ENCODE measurements around the gene TOP3A.
"Not testable (repeated sequence)": the region's sequence is repeated elsewhere in the genome, so short reads cannot be mapped to it uniquely, and the experiment has no call there.

The TOP3A gene

DNA sequence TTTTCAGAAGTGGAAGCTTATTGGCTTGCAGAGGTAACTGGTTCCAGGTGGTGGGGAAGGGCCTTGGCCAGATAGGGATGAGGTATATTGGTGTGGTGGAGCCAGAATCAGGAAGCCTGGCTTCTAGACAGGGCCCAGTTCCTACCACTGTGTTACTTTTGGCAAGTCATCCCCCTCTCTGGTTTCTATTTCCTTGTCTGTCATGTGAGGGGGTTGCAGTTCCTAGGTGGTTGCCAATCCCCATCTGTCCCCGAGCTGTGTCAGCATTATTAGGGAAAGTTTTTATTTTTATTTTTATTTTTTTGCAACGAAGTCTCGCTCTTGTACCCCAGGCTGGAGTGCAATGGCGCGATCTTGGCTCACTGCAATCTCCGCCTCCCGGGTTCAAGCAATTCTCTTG, 3.3 kb upstream of the TOP3A start:
- peaks cover 83% of the 10 kb centered on the region for H3K4me1 Mint-ChIP-seq (ENCODE audit: low read depth)
- H3K27ac Mint-ChIP-seq = peak overlapping the region; percentile 100
- intact Hi-C loops (cut with micrococcal nuclease) = no loop called here
- H3K4me3 Mint-ChIP-seq = peak overlapping the region; percentile 64
- H3K27me3 Mint-ChIP-seq = no peaks in the 10 kb centered on the region
- H3K36me3 Mint-ChIP-seq (ENCODE audit: low read depth) = peaks cover 96% of the 10 kb centered on the region
- H3K9me3 Mint-ChIP-seq = peaks cover 6% of the 10 kb centered on the region

DNA sequence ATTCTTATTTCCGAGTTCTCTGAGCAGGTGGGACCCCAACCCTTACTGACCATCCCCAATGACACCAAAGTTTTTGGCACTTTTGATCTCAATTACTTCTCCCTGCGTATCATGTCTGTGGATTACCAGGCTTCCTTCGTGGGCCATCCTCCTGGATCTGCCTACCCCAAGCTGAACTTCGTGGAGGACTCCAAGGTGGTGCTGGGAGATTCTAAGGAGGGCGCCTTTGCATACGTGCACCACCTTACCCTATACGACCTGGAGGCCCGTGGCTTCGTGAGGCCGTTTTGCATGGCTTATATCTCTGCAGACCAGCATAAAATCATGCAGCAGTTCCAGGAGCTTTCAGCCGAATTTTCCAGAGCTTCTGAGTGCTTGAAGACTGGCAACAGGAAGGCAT, 1.2 kb upstream of the TOP3A start:
- no peaks in the 10 kb centered on the region for H3K27me3 Mint-ChIP-seq
- peaks cover 96% of the 10 kb centered on the region for H3K36me3 Mint-ChIP-seq (ENCODE audit: low read depth)
- peaks cover 6% of the 10 kb centered on the region for H3K9me3 Mint-ChIP-seq
- H3K27ac Mint-ChIP-seq = peak overlapping the region; percentile 100
- peak overlapping the region; percentile 89 for H3K4me3 Mint-ChIP-seq
- intact Hi-C loops (cut with micrococcal nuclease) = loop anchor here (1.0 kb wide), 3 partner anchors 9 to 58 kb away; partner anchors contain the start of genes FLII and SHMT1
- H3K4me1 Mint-ChIP-seq (ENCODE audit: low read depth) = peaks cover 82% of the 10 kb centered on the region

DNA sequence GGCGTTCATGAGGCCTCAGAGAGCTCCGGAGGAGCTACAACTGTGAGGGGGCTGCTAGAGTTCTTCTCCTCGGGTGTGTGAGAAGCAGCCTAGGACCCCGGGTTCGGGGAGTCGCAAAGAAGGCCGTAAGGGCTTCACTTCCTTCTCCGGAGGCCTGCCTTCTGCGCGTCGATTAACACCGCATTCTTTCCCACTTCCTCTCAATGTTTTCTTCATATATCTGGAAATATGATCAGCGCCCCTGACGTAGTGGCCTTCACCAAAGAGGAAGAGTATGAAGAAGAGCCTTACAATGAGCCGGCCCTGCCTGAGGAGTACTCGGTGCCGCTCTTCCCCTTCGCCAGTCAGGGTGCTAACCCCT, 748 bp upstream of the TOP3A start:
- H3K27ac Mint-ChIP-seq = peak overlapping the region; percentile 100
- H3K4me1 Mint-ChIP-seq (ENCODE audit: low read depth) = peaks cover 82% of the 10 kb centered on the region
- H3K36me3 Mint-ChIP-seq (ENCODE audit: low read depth) = peaks cover 96% of the 10 kb centered on the region
- peak overlapping the region; percentile 89 for H3K4me3 Mint-ChIP-seq
- intact Hi-C loops (cut with micrococcal nuclease) = loop anchor here (1.0 kb wide), 3 partner anchors 10 to 57 kb away; partner anchors contain the start of genes FLII and SHMT1
- peaks cover 6% of the 10 kb centered on the region for H3K9me3 Mint-ChIP-seq
- no peaks in the 10 kb centered on the region for H3K27me3 Mint-ChIP-seq

DNA sequence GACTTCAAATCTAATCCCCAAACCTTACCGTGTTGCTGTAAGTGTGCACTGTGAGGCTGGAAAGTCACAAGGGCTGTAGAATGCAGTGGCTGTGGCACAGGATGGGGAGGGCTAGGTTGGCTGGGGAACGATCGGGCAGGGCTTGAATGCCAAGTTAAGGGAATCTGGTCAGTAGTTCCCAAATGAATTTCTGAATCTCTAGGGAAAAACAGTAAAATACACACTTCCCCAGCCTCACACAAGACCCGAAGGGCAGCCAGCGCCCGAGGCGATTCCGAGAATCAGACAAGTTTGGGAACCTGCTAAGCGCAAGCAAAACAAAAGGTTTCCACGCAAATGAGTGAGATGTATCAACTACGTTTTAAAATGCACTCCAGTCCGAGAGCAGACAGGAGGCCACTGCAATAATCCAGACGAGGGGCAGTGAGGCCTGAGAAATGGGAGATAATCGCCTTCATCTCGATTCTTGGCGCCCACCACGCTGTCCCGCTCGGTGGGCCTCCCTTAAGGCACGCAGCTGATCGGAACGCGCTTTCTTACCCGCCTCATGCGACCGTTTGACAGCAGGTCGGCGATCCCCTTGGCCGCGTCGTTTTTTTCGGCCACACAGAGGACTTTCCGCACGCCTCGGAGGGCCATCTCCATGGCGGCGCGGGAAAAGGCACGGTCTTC, 599 bp downstream of the TOP3A start:
- H3K27me3 Mint-ChIP-seq = no peaks in the 10 kb centered on the region
- peak overlapping the region; percentile 89 for H3K4me3 Mint-ChIP-seq
- intact Hi-C loops (cut with micrococcal nuclease) = no loop called here

DNA sequence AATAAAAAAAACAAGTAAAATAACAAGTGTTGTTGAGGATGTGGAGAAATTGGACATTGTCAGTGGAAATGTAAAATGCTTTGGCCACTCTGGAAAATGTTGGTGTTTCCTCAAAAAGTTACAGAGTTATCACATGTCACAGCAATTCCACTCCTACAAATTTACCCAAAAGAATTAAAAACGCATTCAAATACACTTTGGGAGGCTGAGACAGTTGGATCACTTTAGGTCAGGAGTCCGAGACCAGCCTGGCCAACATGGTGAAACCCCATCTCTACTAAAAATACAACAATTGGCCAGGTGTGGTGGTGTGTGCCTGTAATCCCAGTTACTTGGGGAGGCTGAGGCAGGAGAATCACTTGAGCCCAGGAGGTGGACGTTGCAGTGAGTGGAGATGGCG, 5.6 kb downstream of the TOP3A start:
- H3K4me1 Mint-ChIP-seq (ENCODE audit: low read depth) = peaks cover 37% of the 10 kb centered on the region
- intact Hi-C loops (cut with micrococcal nuclease) = no loop called here
- no peak overlapping the region for H3K4me3 Mint-ChIP-seq
- H3K27me3 Mint-ChIP-seq = no peaks in the 10 kb centered on the region
- no peaks in the 10 kb centered on the region for H3K9me3 Mint-ChIP-seq
- peaks cover 87% of the 10 kb centered on the region for H3K36me3 Mint-ChIP-seq (ENCODE audit: low read depth)
- no peak overlapping the region for H3K27ac Mint-ChIP-seq

More for the DNA sequence above, 599 bp downstream of the TOP3A start:
- Mint-ChIP-seq H3K9me3 (peaks cover 6% of the 10 kb centered on the region), H3K27ac (peak overlapping the region; percentile 100), H3K36me3 (ENCODE audit: low read depth) (peaks cover 90% of the 10 kb centered on the region), H3K4me1 (ENCODE audit: low read depth) (peaks cover 73% of the 10 kb centered on the region)

DNA sequence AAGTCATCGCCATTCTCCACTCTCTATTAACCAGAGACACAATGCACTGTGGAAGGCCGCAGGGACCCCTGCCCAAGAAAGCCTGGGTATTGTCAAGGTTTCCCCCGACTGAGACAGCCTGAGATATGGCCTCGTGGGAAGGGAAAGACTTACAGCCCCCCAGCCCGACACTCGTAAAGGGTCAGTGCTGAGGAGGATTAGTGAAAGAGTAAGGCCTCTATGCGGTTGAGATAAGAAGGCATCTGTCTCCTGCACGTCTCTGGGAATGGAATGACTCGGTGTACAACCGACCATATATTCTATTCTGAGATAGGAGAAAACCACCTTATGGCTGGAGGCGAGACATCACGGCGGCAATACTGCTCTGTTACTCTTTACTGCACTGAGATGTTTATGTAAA, 11.6 kb downstream of the TOP3A start:
- H3K27ac Mint-ChIP-seq; H3K9me3 Mint-ChIP-seq; intact Hi-C loops (cut with micrococcal nuclease); H3K27me3 Mint-ChIP-seq; H3K4me3 Mint-ChIP-seq: not testable (repeated sequence)
- Mint-ChIP-seq H3K4me1 (ENCODE audit: low read depth) (peaks cover 38% of the 10 kb centered on the region), H3K36me3 (ENCODE audit: low read depth) (peaks cover 95% of the 10 kb centered on the region)

DNA sequence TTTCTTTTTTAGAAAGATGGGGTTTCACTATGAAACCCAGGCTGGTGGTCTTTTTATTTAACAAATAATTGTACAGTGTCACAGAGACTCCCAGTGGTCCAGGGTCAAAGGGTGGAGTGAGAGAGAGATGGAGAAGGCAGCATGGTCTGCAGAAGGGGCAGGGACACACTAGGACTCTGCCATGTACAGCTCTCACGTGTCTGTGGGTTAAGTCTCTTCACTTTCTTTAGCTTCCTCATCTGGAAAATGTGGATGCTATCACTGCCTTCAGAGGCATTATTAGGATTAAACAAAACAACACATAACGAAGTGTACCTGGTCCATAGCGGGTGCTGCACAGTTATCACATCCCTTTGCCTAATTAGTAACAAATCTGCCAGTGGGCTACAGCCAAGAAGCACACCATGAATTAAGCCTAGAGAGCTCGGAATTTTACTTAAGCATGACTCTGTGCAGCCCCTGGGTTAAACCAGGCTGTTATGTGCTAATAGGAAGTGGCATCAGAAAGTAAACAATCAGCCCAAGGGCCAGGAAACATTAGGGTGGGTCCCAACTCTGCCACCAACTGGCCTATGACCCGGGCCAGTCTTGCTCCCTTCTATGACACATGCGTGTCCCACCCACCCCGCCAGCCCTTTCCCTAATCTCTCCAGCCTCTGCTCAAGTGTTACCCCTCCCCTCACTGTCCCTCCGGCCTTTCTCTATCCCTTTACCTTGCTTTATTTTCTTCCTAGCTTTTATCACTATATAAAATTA, 13.9 kb downstream of the TOP3A start:
- H3K9me3 Mint-ChIP-seq = no peaks in the 10 kb centered on the region
- H3K4me1 Mint-ChIP-seq (ENCODE audit: low read depth) = peaks cover 49% of the 10 kb centered on the region
- intact Hi-C loops (cut with micrococcal nuclease) = no loop called here
- H3K4me3 Mint-ChIP-seq = peak overlapping the region; percentile 7
- H3K36me3 Mint-ChIP-seq (ENCODE audit: low read depth) = peaks cover 80% of the 10 kb centered on the region
- no peaks in the 10 kb centered on the region for H3K27me3 Mint-ChIP-seq
- H3K27ac Mint-ChIP-seq = peak overlapping the region; percentile 83

DNA sequence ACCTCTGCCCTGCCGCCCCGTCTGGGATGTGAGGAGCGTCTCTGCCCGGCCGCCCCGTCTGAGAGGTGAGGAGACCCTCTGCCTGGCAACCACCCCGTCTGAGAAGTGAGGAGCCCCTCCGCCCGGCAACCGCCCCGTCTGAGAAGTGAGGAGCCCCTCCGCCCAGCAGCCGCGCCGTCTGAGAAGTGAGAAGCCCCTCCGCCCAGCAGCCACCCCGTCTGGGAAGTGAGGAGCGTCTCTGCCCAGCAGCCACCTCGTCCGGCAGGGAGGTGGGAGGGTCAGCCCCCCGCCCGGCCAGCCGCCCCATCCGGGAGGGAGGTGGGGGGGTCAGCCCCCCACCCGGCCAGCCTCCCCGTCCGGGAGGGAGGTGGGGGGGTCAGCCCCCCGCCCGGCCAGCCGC, 16.7 kb downstream of the TOP3A start:
- Mint-ChIP-seq H3K4me1 (ENCODE audit: low read depth) (peaks cover 41% of the 10 kb centered on the region), H3K36me3 (ENCODE audit: low read depth) (peaks cover 79% of the 10 kb centered on the region)
- H3K27ac Mint-ChIP-seq; H3K27me3 Mint-ChIP-seq; intact Hi-C loops (cut with micrococcal nuclease); H3K4me3 Mint-ChIP-seq; H3K9me3 Mint-ChIP-seq: not testable (repeated sequence)

DNA sequence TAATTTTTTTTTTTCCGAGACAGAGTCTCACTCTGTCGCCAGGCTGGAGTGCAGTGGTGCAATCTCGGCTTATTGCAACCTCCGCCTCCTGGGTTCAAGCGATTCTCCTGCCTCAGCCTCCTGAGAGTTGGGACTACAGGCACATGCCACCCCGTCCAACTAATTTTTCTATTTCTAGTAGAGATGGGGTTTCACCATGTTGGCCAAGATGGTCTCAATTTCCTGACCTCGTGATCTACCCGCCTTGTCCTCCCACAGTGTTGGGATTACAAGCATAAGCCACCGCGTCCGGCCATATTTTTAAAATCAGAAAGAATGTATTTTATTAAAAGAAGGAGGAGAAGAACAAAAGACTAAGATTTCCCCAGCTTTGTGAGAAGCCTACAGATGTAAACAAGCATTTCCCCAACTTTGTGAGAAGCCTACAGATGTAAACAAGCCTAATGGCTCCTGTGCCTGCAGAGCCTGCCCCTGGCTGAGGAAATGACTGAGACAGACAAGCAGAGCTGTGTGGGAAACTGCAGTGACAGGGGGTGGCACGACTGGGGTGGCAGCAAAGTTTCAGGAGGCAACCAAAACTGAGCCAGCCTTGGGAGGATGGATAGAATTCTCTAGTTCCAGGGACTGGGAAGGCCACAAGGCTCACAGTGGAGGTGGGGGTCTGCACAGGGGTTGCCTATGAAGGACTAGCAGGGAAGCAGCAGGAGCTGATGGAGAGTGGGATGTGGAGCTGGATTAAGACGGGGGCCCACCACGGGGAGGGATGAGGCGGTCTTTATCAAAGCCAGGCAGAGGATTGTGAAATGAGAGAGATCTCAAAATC, 22.9 kb downstream of the TOP3A start:
- peaks cover 5% of the 10 kb centered on the region for H3K4me1 Mint-ChIP-seq (ENCODE audit: low read depth)
- H3K4me3 Mint-ChIP-seq = no peak overlapping the region
- no peaks in the 10 kb centered on the region for H3K9me3 Mint-ChIP-seq
- H3K36me3 Mint-ChIP-seq (ENCODE audit: low read depth) = peaks cover 96% of the 10 kb centered on the region
- H3K27me3 Mint-ChIP-seq = no peaks in the 10 kb centered on the region
- intact Hi-C loops (cut with micrococcal nuclease) = no loop called here
- H3K27ac Mint-ChIP-seq = no peak overlapping the region

DNA sequence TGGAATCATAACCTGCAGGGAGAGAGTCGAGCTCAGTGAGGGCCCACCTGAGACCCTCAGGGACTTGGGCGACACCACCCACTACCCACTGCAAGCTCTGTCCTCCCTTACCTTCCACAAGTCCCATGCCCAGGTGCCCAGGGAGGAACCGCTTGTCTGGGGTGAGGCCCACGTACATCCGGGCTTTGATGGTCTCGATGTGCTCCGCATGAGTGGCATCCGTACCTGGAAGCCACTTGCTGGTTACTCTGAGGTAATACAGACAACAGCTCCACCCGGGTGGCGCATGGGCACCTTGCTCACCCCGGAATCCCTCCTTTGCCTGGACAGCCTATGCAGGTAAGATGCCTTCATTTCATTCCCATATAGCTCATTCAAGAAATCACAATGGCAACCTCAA, 29.5 kb downstream of the TOP3A start:
- intact Hi-C loops (cut with micrococcal nuclease) = no loop called here
- no peak overlapping the region for H3K27ac Mint-ChIP-seq
- no peaks in the 10 kb centered on the region for H3K4me1 Mint-ChIP-seq (ENCODE audit: low read depth)
- peaks cover 100% of the 10 kb centered on the region for H3K36me3 Mint-ChIP-seq (ENCODE audit: low read depth)
- H3K9me3 Mint-ChIP-seq = no peaks in the 10 kb centered on the region
- H3K4me3 Mint-ChIP-seq = no peak overlapping the region
- H3K27me3 Mint-ChIP-seq = no peaks in the 10 kb centered on the region

DNA sequence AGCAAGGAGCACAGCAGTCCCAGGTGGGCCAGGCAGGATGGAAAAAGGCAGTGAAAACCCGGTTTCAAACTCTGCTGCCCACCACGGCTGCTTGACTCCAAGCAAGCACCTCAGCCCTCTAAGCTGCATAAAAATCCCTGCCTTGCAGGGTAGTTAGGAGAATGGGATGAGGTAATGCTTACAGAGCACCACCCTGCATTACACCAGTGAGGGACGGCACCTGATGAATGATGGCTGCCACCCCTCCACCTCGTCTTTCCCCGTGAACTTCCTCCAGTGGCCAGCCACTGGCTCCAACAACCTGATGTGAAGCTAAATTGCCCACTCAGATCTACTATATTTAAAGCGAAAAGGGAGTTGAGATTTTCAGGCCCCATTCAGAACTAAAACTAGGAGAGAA, 33.0 kb downstream of the TOP3A start:
- no peak overlapping the region for H3K27ac Mint-ChIP-seq
- intact Hi-C loops (cut with micrococcal nuclease) = no loop called here
- H3K4me3 Mint-ChIP-seq = no peak overlapping the region
- H3K4me1 Mint-ChIP-seq (ENCODE audit: low read depth) = no peaks in the 10 kb centered on the region
- peaks cover 100% of the 10 kb centered on the region for H3K36me3 Mint-ChIP-seq (ENCODE audit: low read depth)
- no peaks in the 10 kb centered on the region for H3K27me3 Mint-ChIP-seq
- no peaks in the 10 kb centered on the region for H3K9me3 Mint-ChIP-seq

DNA sequence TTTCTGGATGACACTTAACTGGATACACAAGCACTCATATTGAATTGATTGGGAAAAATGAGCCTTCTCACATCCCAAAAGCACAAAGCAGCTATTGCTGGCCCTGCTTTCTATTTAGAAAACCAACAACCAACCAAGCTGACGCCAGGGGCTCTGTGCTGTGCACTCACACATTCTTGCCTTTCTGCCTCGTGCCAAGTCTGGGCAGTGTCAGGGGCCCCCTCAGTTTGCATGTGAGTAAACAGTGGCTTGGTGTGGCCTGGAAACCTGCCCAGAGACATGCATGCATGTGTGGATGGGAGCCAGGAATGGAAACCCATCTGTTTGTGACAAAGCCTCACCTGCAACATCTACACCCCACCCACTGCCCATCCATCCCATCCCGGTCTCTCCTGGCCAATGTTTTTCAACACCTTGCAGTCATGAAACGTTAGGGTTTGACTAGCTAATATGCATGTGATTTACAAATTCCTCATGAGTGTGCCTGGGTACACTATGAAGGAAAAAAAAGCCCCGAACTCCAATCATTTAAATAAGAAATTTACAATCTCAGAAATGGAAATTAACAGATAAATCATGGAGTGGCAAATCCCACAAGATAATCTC, 33.9 kb downstream of the TOP3A start:
- no peaks in the 10 kb centered on the region for H3K4me1 Mint-ChIP-seq (ENCODE audit: low read depth)
- no peaks in the 10 kb centered on the region for H3K27me3 Mint-ChIP-seq
- intact Hi-C loops (cut with micrococcal nuclease) = no loop called here
- H3K36me3 Mint-ChIP-seq (ENCODE audit: low read depth) = peaks cover 100% of the 10 kb centered on the region
- H3K9me3 Mint-ChIP-seq = no peaks in the 10 kb centered on the region
- no peak overlapping the region for H3K4me3 Mint-ChIP-seq
- no peak overlapping the region for H3K27ac Mint-ChIP-seq

DNA sequence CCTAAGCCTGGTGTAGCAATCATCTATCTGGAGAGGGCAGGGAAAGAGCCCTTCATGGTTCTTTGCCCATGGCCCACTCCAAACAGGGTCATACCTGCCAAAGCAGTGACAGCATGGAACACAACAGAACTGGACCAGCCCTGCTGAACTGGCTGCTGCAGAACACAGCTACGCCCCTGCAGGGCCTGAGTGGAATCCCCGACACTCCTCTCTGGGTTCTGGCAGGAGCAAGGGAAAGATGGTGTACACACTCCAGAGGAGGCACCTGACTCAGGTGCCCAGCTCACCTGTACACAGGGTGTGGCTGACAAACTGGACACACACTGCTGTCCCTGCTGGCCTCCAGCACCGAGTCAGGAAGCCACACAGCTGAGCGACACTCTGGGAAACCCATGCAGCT, 34.5 kb downstream of the TOP3A start:
- no peaks in the 10 kb centered on the region for H3K27me3 Mint-ChIP-seq
- H3K36me3 Mint-ChIP-seq (ENCODE audit: low read depth) = peaks cover 100% of the 10 kb centered on the region
- no peaks in the 10 kb centered on the region for H3K4me1 Mint-ChIP-seq (ENCODE audit: low read depth)
- intact Hi-C loops (cut with micrococcal nuclease) = no loop called here
- H3K27ac Mint-ChIP-seq = no peak overlapping the region
- no peaks in the 10 kb centered on the region for H3K9me3 Mint-ChIP-seq
- no peak overlapping the region for H3K4me3 Mint-ChIP-seq

DNA sequence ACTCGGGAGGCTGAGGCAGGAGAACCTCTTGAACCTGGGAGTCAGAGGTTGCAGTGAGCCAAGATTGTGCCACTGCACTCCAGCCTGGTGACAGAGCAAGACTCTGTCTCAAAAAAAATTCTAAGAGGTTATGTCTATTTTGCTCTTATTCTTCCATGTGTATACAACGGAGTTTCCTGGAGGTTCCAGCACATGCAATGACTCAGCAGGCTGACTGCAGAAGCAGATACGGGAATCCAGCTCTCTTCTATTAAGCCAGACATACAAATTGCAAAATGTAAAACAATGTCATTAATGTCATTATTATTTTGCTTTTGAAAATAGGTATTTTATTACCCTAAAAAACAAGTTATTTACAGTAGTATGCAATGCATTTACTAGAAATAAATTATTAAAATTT, 35.9 kb downstream of the TOP3A start:
- H3K36me3 Mint-ChIP-seq (ENCODE audit: low read depth) = peaks cover 98% of the 10 kb centered on the region
- H3K27ac Mint-ChIP-seq = no peak overlapping the region
- intact Hi-C loops (cut with micrococcal nuclease) = no loop called here
- H3K4me1 Mint-ChIP-seq (ENCODE audit: low read depth) = no peaks in the 10 kb centered on the region
- H3K27me3 Mint-ChIP-seq = no peaks in the 10 kb centered on the region
- H3K4me3 Mint-ChIP-seq = no peak overlapping the region
- no peaks in the 10 kb centered on the region for H3K9me3 Mint-ChIP-seq

All from dendritic cell treated with granulocyte-macrophage colony-stimulating factor and Interleukin-4, amounts not matched to agents 40 ng/mL and 50 ng/mL, for 4 days (primary cell).